ENCODE results near the gene BACE2.

BACE2 gene

DNA sequence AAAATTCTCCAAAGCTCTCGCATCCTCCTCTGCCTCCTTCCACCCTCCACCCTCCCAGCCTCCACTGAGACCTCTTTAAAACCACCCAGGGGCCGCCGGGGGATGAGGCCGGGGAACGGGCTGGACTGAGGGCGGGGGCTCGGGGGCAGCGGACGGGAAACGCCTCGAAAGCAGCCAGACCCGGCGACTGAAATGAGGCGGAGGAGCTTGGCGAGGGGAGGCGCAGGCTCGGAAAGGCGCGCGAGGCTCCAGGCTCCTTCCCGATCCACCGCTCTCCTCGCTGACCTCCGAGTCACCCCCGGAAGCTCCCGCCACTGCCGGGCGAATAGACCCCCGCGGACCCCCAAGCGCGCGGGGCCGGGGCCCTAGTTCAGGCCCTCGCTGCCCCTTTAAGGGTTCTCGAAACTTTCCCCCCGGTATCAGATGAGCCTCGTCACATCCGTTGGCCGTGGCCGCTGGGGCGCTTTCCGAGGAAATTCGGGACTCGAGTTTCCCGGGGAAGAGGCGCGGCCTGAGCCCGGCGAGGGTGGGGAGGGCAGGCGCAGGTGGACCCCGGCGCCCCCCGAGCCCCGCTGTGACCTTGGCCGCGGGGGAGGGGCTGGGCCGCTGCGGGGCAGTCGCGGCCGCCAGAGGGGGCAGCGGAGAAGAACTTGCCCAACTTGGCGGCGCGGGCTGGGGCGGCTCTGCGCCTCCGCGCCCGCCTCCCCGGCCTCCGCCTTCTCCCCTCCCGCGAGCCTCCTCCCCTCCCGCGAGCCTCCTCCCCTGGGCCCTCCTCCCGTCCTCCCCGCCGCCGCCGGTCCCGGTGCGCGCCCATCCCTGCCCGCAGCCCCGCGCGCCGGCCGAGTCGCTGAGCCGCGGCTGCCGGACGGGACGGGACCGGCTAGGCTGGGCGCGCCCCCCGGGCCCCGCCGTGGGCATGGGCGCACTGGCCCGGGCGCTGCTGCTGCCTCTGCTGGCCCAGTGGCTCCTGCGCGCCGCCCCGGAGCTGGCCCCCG, at the start of gene BACE2:
TSS of gene BACE2 (plus strand) at position 813 of the 995 bp plus-strand sequence. CDS start at position 917, 104 bp downstream.
- Histone ChIP-seq H2AFZ (ENCODE audit: low read depth, low read length) (no peak within 1 kb of the TSS), H3K36me3 (ENCODE audit: insufficient read depth, low read length) (no peaks in the 10 kb centered on the region), H3K27me3 (ENCODE audit: insufficient read depth, low read length) (peaks cover 45% of the 10 kb centered on the region), H3K9me3 (ENCODE audit: low read length) (no peaks in the 10 kb centered on the region), H3K4me3 (ENCODE audit: low read length) (peak within 1 kb of the TSS; percentile 26), H3K4me1 (ENCODE audit: insufficient read depth, low read length) (no peaks in the 10 kb centered on the region)

DNA sequence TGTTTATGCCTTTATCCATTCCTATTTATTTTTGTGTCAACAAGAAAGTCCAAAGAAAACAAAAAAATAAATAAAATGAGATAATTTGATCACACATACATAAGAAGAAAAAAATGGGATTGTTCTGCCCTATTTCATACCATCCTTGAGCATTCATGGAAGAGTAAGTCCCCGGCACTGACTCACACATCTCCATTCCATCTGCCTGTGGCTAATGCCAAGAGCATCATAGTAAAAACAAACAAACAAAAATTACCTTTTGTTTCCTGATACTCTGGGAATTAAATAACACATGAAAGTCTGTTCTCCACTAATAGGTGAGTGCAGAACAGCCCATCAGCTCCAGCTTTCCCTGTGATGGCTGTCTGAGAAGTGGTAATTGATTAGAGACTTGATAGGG, 48.1 kb upstream of the BACE2 start:
- no peaks in the 10 kb centered on the region for H3K27me3 ChIP-seq (ENCODE audit: insufficient read depth, low read length)
- no peaks in the 10 kb centered on the region for H3K9me3 ChIP-seq (ENCODE audit: low read length)
- no peaks in the 10 kb centered on the region for H3K36me3 ChIP-seq (ENCODE audit: insufficient read depth, low read length)
- H2AFZ ChIP-seq (ENCODE audit: low read depth, low read length) = no peak overlapping the region
- no peak overlapping the region for H3K4me3 ChIP-seq (ENCODE audit: low read length)
- H3K4me1 ChIP-seq (ENCODE audit: insufficient read depth, low read length) = no peaks in the 10 kb centered on the region

DNA sequence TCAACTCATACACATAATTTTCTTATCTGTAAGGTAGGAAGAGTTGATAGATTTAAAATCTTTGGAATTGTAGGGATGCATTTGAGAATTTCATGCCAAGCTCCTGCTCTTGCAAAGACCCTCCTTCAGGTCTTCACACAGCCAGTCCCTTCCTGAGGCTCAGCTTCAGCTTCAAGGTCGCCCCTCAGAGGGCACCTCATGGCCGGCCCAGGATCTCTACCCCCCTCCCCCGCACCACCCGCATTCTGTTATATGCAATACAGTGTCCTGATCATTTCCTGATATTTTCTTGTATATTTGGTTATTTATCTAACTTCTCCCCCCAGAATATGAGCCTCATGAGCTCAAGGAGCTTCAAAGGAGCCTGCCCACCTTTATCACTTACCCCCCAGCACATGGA, 47.0 kb upstream of the BACE2 start:
- H3K27me3 ChIP-seq (ENCODE audit: insufficient read depth, low read length) = no peaks in the 10 kb centered on the region
- H3K36me3 ChIP-seq (ENCODE audit: insufficient read depth, low read length) = no peaks in the 10 kb centered on the region
- H3K4me3 ChIP-seq (ENCODE audit: low read length) = no peak overlapping the region
- H3K9me3 ChIP-seq (ENCODE audit: low read length) = no peaks in the 10 kb centered on the region
- no peak overlapping the region for H2AFZ ChIP-seq (ENCODE audit: low read depth, low read length)
- no peaks in the 10 kb centered on the region for H3K4me1 ChIP-seq (ENCODE audit: insufficient read depth, low read length)

DNA sequence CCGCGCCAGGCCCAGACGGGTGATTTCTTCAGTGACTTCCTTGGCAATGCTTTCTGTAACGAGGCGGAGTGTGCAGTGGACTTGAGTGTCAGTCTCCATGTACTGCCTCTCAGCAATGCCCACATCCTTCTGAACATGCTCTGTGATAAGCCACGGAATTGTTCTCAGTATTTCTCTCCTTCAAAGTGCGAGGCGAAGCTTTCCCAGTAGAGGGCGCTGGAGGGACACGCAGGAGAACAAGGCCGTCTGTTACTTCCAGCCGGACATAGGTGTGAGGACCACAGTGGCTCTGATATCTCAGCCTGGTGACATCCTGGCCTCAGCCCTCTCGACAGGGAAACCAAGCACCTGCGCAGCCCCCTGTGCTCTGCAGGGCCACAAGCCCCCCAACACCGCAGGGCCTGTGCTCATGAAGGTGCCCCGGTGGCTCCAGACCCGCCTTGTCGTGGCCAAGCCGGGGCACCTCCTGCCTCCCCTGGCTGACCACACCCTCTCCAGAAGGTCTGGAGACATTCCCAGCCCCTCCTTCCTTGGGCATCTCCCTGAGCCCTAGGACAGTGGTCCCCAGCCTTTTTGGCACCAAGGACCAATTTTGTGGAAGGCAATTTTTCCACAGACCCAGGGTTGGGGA, 46.1 kb upstream of the BACE2 start:
- no peaks in the 10 kb centered on the region for H3K36me3 ChIP-seq (ENCODE audit: insufficient read depth, low read length)
- H3K27me3 ChIP-seq (ENCODE audit: insufficient read depth, low read length) = no peaks in the 10 kb centered on the region
- no peaks in the 10 kb centered on the region for H3K4me1 ChIP-seq (ENCODE audit: insufficient read depth, low read length)
- H3K9me3 ChIP-seq (ENCODE audit: low read length) = no peaks in the 10 kb centered on the region
- H3K4me3 ChIP-seq (ENCODE audit: low read length) = no peak overlapping the region
- no peak overlapping the region for H2AFZ ChIP-seq (ENCODE audit: low read depth, low read length)

DNA sequence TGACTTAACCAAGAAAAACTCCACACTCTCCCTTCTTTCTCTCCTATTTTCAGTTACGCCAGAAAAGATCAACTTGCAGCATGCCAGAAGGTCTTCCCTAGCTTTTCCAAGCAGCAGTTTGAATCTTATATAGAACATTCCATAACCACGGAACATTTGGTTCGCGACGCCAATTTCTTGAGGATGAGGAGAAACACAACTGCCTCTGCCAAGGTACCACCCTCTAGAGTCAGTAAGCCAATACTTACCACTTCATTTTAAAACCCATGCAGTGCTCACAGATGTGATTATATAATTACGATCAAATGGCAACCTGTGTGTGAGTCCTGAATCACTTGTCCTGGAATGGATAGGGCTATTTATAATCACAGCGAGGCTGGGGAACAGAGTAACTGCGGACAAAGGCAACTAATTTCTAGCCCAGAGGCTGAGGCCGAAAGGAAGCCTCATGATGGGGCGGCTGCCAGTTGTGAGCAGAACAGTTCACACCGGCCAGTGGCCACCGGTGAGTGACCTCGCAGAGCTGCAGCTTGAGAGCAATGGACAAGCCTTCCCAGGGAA, 43.2 kb upstream of the BACE2 start:
- Histone ChIP-seq H3K27me3 (ENCODE audit: insufficient read depth, low read length) (no peaks in the 10 kb centered on the region), H3K9me3 (ENCODE audit: low read length) (no peaks in the 10 kb centered on the region), H3K4me3 (ENCODE audit: low read length) (no peak overlapping the region), H3K36me3 (ENCODE audit: insufficient read depth, low read length) (no peaks in the 10 kb centered on the region), H3K4me1 (ENCODE audit: insufficient read depth, low read length) (no peaks in the 10 kb centered on the region), H2AFZ (ENCODE audit: low read depth, low read length) (no peak overlapping the region)

DNA sequence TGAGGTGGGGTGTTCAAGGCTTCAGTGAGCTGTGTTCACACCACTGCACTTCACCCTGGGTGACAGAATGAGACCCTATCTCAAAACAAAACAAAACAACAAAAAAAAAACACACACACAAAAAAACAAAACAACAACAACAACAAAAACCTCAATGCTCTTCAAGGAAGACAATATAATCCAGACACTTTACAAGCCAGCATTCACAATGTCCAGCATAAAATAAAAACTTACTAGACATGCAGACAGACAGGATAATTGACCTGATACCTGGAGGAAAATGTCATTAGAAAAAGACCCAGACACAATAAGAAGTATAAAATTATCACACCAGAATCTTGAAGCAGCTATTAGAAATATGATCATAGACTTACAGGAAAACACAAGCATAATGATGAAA, 39.0 kb upstream of the BACE2 start:
- H3K4me1 ChIP-seq (ENCODE audit: insufficient read depth, low read length) = no peaks in the 10 kb centered on the region
- no peak overlapping the region for H3K4me3 ChIP-seq (ENCODE audit: low read length)
- H2AFZ ChIP-seq (ENCODE audit: low read depth, low read length) = no peak overlapping the region
- no peaks in the 10 kb centered on the region for H3K9me3 ChIP-seq (ENCODE audit: low read length)
- no peaks in the 10 kb centered on the region for H3K27me3 ChIP-seq (ENCODE audit: insufficient read depth, low read length)
- H3K36me3 ChIP-seq (ENCODE audit: insufficient read depth, low read length) = no peaks in the 10 kb centered on the region

DNA sequence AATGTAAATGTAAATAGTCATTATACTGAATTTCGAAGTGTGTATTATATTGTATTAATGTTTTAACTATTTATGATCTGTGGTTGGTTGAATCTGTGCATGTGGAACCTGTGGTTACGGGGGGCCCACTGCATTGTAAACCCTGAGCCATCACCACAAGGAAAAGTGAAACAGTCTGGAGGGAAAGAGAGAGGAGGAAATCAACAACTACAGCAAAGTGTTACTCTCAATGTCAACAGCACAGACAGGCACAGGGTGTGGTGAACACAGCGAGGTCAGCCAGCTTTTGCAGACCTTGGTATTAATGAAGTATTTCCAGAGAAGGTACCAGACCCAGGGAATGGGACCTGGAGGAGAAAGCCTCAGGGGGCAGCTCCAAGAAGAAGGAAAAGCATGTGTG, 37.1 kb upstream of the BACE2 start:
- H3K27me3 ChIP-seq (ENCODE audit: insufficient read depth, low read length) = no peaks in the 10 kb centered on the region
- no peak overlapping the region for H2AFZ ChIP-seq (ENCODE audit: low read depth, low read length)
- H3K4me1 ChIP-seq (ENCODE audit: insufficient read depth, low read length) = no peaks in the 10 kb centered on the region
- no peaks in the 10 kb centered on the region for H3K36me3 ChIP-seq (ENCODE audit: insufficient read depth, low read length)
- no peaks in the 10 kb centered on the region for H3K9me3 ChIP-seq (ENCODE audit: low read length)
- no peak overlapping the region for H3K4me3 ChIP-seq (ENCODE audit: low read length)

DNA sequence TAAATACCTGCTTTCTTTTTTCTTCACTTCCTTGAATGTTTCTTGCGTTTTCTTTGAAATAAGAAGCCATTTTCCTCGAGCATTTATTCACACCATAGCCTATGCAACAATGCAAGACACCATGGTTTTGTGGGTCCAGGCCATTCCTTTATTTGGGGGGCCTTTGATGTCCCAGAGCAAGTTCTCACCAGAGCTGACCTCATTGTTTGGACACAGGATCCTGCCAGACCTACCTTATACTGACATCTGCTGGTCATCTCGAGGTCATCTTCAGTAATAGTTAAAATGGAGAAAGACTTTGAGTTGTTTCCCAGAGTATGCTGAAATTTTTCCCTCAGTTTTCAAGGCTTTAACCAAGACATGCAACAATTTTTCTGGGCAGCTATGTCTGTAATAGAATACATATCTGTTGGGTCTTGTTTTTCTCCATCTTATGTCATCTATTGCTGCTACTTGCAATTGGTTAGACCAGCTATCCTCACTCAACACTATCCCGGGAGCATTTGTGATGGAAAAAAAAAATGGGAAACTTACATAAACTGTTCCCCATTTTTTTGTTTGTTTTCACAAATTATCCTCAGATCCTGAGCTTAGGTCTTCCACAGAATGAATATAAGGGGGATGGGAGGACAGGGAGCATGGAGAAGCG, 34.0 kb upstream of the BACE2 start:
- H3K4me3 ChIP-seq (ENCODE audit: low read length) = no peak overlapping the region
- no peaks in the 10 kb centered on the region for H3K36me3 ChIP-seq (ENCODE audit: insufficient read depth, low read length)
- no peaks in the 10 kb centered on the region for H3K4me1 ChIP-seq (ENCODE audit: insufficient read depth, low read length)
- H3K9me3 ChIP-seq (ENCODE audit: low read length) = no peaks in the 10 kb centered on the region
- no peaks in the 10 kb centered on the region for H3K27me3 ChIP-seq (ENCODE audit: insufficient read depth, low read length)
- H2AFZ ChIP-seq (ENCODE audit: low read depth, low read length) = no peak overlapping the region

DNA sequence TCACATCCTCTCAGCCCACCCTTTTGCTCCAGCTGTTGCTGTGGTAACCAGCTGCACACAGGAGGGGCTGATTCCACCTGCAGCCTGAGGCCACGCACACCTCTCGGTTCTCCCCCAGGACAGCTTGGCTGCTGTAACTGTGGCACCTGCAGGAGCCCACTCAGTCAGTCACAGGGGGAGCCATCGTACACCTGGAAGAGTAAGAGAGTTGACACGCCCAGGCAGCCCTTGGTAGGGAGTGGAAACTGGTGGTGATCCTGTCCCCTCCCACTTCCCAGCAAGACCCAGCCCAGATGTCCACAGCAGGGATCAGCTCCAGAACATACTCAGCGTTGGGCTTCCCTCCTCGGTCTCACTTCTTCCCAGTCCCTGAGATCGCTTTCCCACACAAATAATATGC, 32.2 kb upstream of the BACE2 start:
- H3K4me3 ChIP-seq (ENCODE audit: low read length) = no peak overlapping the region
- no peaks in the 10 kb centered on the region for H3K36me3 ChIP-seq (ENCODE audit: insufficient read depth, low read length)
- H2AFZ ChIP-seq (ENCODE audit: low read depth, low read length) = no peak overlapping the region

DNA sequence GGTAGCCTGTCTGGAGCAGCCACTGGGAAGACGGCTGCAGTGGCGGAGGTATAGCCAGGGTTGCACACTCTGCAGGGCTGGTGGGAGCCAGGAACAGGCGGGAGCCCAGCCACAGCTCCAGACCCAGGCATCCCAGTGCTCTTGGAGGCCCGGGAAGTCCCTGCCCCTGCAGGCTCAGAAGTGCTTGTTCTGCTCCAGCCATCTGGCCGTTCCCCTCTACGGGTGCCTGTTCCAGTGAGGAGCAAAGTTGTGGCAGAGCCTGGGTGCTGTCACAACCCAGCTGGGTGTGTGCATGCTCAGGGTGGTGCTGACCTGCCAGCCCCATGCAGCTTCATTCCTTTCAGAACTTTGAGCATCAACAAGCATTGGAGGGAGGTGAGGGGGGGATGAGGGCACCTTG, 31.7 kb upstream of the BACE2 start:
- Histone ChIP-seq H3K27me3 (ENCODE audit: insufficient read depth, low read length) (no peaks in the 10 kb centered on the region), H3K9me3 (ENCODE audit: low read length) (no peaks in the 10 kb centered on the region), H2AFZ (ENCODE audit: low read depth, low read length) (no peak overlapping the region)

More for the DNA sequence above, 32.2 kb upstream of the BACE2 start:
- Histone ChIP-seq H3K27me3 (ENCODE audit: insufficient read depth, low read length) (no peaks in the 10 kb centered on the region), H3K9me3 (ENCODE audit: low read length) (no peaks in the 10 kb centered on the region), H3K4me1 (ENCODE audit: insufficient read depth, low read length) (no peaks in the 10 kb centered on the region)

DNA sequence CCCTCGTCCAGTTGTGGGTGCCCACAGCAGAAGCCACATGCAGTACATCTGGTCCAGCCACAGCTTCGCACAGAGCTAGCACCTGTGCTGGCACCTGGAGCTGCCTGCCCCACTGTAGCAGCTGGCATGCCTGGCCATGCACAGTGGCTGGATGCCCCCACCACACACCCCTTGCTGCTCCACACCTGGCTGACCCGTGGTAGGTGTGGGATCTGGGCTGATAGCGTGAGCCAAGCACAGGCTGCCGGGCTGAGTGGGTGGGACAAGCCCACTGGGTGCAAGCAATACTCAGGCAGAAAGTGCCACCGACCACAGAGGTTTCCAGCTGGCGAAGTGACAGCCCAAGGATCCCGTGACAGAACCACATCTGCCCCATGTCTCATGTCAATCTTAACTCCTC, 30.6 kb upstream of the BACE2 start:
- Histone ChIP-seq H3K36me3 (ENCODE audit: insufficient read depth, low read length) (no peaks in the 10 kb centered on the region), H3K4me3 (ENCODE audit: low read length) (no peak overlapping the region), H2AFZ (ENCODE audit: low read depth, low read length) (no peak overlapping the region), H3K4me1 (ENCODE audit: insufficient read depth, low read length) (no peaks in the 10 kb centered on the region), H3K9me3 (ENCODE audit: low read length) (no peaks in the 10 kb centered on the region), H3K27me3 (ENCODE audit: insufficient read depth, low read length) (no peaks in the 10 kb centered on the region)

More for the DNA sequence above, 31.7 kb upstream of the BACE2 start:
- Histone ChIP-seq H3K4me1 (ENCODE audit: insufficient read depth, low read length) (no peaks in the 10 kb centered on the region), H3K36me3 (ENCODE audit: insufficient read depth, low read length) (no peaks in the 10 kb centered on the region), H3K4me3 (ENCODE audit: low read length) (no peak overlapping the region)

DNA sequence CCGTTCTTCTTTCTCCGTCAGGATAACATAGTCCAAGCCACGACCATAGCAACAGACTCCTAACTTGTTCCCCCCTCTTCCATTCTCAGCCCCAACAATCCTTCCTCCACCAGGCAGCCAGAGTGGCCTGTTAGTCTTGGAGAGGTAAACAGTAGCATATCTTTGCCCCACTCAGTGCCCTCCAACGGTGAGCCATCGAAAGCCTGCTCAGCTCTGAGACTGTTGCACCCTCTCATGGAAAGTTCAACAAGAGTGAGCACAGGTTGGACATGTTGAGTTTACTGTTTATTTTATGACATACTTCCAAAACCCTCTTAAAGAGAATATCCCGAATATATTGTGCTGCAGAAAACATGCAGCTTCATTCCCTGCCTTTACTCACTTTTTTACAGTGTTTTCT, 30.1 kb upstream of the BACE2 start:
- H3K27me3 ChIP-seq (ENCODE audit: insufficient read depth, low read length) = no peaks in the 10 kb centered on the region
- H2AFZ ChIP-seq (ENCODE audit: low read depth, low read length) = no peak overlapping the region
- H3K9me3 ChIP-seq (ENCODE audit: low read length) = no peaks in the 10 kb centered on the region
- H3K4me3 ChIP-seq (ENCODE audit: low read length) = no peak overlapping the region
- H3K36me3 ChIP-seq (ENCODE audit: insufficient read depth, low read length) = no peaks in the 10 kb centered on the region
- H3K4me1 ChIP-seq (ENCODE audit: insufficient read depth, low read length) = no peaks in the 10 kb centered on the region

DNA sequence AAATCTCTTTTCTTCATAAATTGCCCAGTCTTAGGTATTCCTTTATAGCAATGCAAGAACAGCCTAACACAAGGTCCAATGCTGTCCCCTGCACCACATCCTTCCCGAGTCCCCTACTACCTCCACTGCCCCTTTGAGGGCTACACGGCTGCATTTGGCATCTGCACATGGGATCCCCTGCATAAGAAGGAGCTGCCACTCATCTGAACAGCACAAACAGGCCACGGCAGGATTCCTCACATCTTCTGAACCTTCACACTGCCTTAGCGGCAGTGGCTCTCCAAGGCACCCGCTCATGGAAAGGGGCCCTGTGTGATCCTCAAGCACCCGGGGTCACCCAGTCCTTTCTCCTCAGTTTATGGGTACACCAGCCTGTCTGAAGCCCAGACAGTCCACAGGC, 29.2 kb upstream of the BACE2 start:
- H2AFZ ChIP-seq (ENCODE audit: low read depth, low read length) = no peak overlapping the region
- no peaks in the 10 kb centered on the region for H3K27me3 ChIP-seq (ENCODE audit: insufficient read depth, low read length)
- no peaks in the 10 kb centered on the region for H3K9me3 ChIP-seq (ENCODE audit: low read length)
- no peaks in the 10 kb centered on the region for H3K36me3 ChIP-seq (ENCODE audit: insufficient read depth, low read length)
- no peaks in the 10 kb centered on the region for H3K4me1 ChIP-seq (ENCODE audit: insufficient read depth, low read length)
- H3K4me3 ChIP-seq (ENCODE audit: low read length) = no peak overlapping the region

All from neuron (in vitro differentiated cells).